NB4 (cell line): ENCODE data around the gene HMX3.
A peak's percentile ranks its signal among the peaks of the same experiment; 100 is the strongest.

Source experiments
- DNase-seq: peaks from one replicate; pipeline ENCODE4 v3.0.0; 2010; ENCODE audit warnings: low read depth
- H3K4me3 ChIP-seq: one replicate; pipeline ENCODE4 v1.5.1; 2011; ENCODE audit warnings: mild to moderate bottlenecking, low read depth, low read length, moderate library complexity
- CTCF ChIP-seq: IDR thresholded peaks from one replicate; pipeline ENCODE4 v1.5.1; 2012; ENCODE audit warnings: low read depth, low read length
- MAX ChIP-seq: IDR thresholded peaks from 2 replicates; pipeline ENCODE4 v1.6.1; 2011; ENCODE audit warnings: low read depth, low read length
- MYC ChIP-seq: IDR thresholded peaks from 2 replicates; pipeline ENCODE4 v1.6.1; 2011; ENCODE audit warnings: low read depth, low read length
- POLR2A ChIP-seq: IDR thresholded peaks from 2 replicates; pipeline ENCODE4 v1.6.1; 2011; ENCODE audit warnings: mild to moderate bottlenecking; ENCODE audit not compliant: insufficient read length; ENCODE audit errors: extremely low read depth

HMX3 gene

GRCh38 chr10:123096452-123096851 lies 39.3 kb upstream of the HMX3 start:
- DNase-seq: no peak
- no peak for TF ChIP-seq POLR2A
- no peak for TF ChIP-seq MAX
- TF ChIP-seq MYC: no peak
- no peak for TF ChIP-seq CTCF
- H3K4me3 ChIP-seq: no peak overlapping the region

- TF ChIP-seq MYC: no peak
- no peak for TF ChIP-seq CTCF
- no peak for TF ChIP-seq MAX
- TF ChIP-seq POLR2A: no peak
- H3K4me3 ChIP-seq: no peak overlapping the region
- DNase-seq: no peak
Observed at GRCh38 chr10:123097039-123097438, 38.7 kb upstream of the HMX3 start.

- H3K4me3 ChIP-seq: no peak overlapping the region
- TF ChIP-seq MAX: no peak
- no peak for TF ChIP-seq CTCF
- no peak for TF ChIP-seq POLR2A
- no peak for TF ChIP-seq MYC
- DNase-seq: peak; percentile 15
Observed at GRCh38 chr10:123100030-123100762, 35.6 kb upstream of the HMX3 start.

- TF ChIP-seq MAX: no peak
- no peak for TF ChIP-seq POLR2A
- no peak for DNase-seq
- H3K4me3 ChIP-seq: no peak overlapping the region
Observed at GRCh38 chr10:123101872-123102271, 33.9 kb upstream of the HMX3 start.

- no peak for DNase-seq
- H3K4me3 ChIP-seq: no peak overlapping the region
- no peak for TF ChIP-seq MAX
Observed at GRCh38 chr10:123102673-123103072, 33.1 kb upstream of the HMX3 start.

- no peak for DNase-seq
- no peak overlapping the region for H3K4me3 ChIP-seq
- TF ChIP-seq MAX (no peak), CTCF (no peak)
Observed at GRCh38 chr10:123103944-123104343, 31.8 kb upstream of the HMX3 start.

GRCh38 chr10:123109466-123109865 lies 26.3 kb upstream of the HMX3 start:
- TF ChIP-seq MAX: no peak
- TF ChIP-seq CTCF: no peak
- TF ChIP-seq POLR2A: no peak
- no peak for TF ChIP-seq MYC
- no peak for DNase-seq
- no peak overlapping the region for H3K4me3 ChIP-seq
